ENCODE data around the gene ROR2. TPM values are rescaled to one million over a fixed set of nuclear protein-coding genes. Genes with fewer than 3 reads are reported as not detected.

ROR2 gene
- total RNA-seq, 2 donors from 2014 or later = 37.2 to 43.9 TPM

DNA sequence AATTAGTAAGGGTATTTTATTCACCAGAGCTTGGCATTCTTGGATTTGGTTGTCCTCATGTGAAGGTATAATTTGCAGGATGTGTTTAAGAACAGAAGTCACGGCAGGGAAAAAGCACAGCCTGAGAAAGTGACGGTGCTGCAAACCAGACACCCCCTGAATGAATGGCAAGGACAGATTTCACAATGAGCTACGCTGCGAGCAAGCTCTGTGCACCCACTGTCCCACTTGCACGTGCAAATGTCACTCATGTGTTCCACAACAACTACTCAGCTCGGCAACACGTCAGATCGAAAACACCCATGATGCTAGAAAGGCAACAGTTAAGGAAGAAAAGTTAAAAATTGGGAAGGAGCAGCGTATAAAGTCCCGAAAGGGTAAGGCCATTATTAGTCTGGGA lies 168.9 kb downstream of the ROR2 start:
- intact Hi-C loops (cut with DNase I) = no loop called here
- DNase-seq (ENCODE audit: low spot score) = no peak
- no peaks in the 10 kb centered on the region for H3K27me3 ChIP-seq (replicated peaks; ENCODE audit: insufficient read depth)
- 88% methylated on average over 10 of the region's 10 CpGs for WGBS
- no peaks in the 10 kb centered on the region for H3K36me3 ChIP-seq
- no peak overlapping the region for H3K4me3 ChIP-seq
- no peaks in the 10 kb centered on the region for H3K9me3 ChIP-seq
- peaks cover 10% of the 10 kb centered on the region for H3K4me1 ChIP-seq (replicated peaks)
- TF ChIP-seq POLR2A (IDR thresholded peaks at IDR 0.05) = no peak
- TF ChIP-seq, protein P1, sequence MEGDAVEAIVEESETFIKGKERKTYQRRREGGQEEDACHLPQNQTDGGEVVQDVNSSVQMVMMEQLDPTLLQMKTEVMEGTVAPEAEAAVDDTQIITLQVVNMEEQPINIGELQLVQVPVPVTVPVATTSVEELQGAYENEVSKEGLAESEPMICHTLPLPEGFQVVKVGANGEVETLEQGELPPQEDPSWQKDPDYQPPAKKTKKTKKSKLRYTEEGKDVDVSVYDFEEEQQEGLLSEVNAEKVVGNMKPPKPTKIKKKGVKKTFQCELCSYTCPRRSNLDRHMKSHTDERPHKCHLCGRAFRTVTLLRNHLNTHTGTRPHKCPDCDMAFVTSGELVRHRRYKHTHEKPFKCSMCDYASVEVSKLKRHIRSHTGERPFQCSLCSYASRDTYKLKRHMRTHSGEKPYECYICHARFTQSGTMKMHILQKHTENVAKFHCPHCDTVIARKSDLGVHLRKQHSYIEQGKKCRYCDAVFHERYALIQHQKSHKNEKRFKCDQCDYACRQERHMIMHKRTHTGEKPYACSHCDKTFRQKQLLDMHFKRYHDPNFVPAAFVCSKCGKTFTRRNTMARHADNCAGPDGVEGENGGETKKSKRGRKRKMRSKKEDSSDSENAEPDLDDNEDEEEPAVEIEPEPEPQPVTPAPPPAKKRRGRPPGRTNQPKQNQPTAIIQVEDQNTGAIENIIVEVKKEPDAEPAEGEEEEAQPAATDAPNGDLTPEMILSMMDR (IDR thresholded peaks at IDR 0.05) = no peak
- no peak for TF ChIP-seq POLR2AphosphoS5 (IDR thresholded peaks at IDR 0.05)
- no peak overlapping the region for H3K27ac ChIP-seq

- H3K27me3 ChIP-seq (replicated peaks; ENCODE audit: insufficient read depth) = no peaks in the 10 kb centered on the region
- 97% methylated on average over 10 of the region's 10 CpGs for WGBS
- TF ChIP-seq, protein P1 (IDR thresholded peaks at IDR 0.05) = no peak
- TF ChIP-seq POLR2AphosphoS5 (IDR thresholded peaks at IDR 0.05) = no peak
- TF ChIP-seq POLR2A (IDR thresholded peaks at IDR 0.05) = no peak
- intact Hi-C loops (cut with DNase I) = loop anchor here (5.0 kb wide), 1 partner anchor 59 kb away; no protein-coding TSS in a partner anchor
- H3K4me1 ChIP-seq (replicated peaks) = no peaks in the 10 kb centered on the region
- H3K36me3 ChIP-seq = no peaks in the 10 kb centered on the region
- no peaks in the 10 kb centered on the region for H3K9me3 ChIP-seq
- no peak overlapping the region for H3K27ac ChIP-seq
- DNase-seq (ENCODE audit: low spot score) = no peak
- H3K4me3 ChIP-seq = no peak overlapping the region
Measured at GRCh38 chr9:91778031-91778430, 172.0 kb downstream of the ROR2 start.

- no peaks in the 10 kb centered on the region for H3K9me3 ChIP-seq
- TF ChIP-seq POLR2AphosphoS5 (IDR thresholded peaks at IDR 0.05) (no peak), POLR2A (IDR thresholded peaks at IDR 0.05) (no peak)
- TF ChIP-seq, protein P1 (IDR thresholded peaks at IDR 0.05) = no peak
- no peaks in the 10 kb centered on the region for H3K27me3 ChIP-seq (replicated peaks; ENCODE audit: insufficient read depth)
- 76% methylated on average over 4 of the region's 4 CpGs for WGBS
- no peaks in the 10 kb centered on the region for H3K36me3 ChIP-seq
- no peak for DNase-seq (ENCODE audit: low spot score)
- intact Hi-C loops (cut with DNase I) = loop anchor here (5.0 kb wide), 1 partner anchor 60 kb away; no protein-coding TSS in a partner anchor
- no peaks in the 10 kb centered on the region for H3K4me1 ChIP-seq (replicated peaks)
- H3K27ac ChIP-seq = no peak overlapping the region
- H3K4me3 ChIP-seq = no peak overlapping the region
Measured at GRCh38 chr9:91777292-91777830, 172.7 kb downstream of the ROR2 start.

GRCh38 chr9:91776409-91777291 lies 173.4 kb downstream of the ROR2 start:
- Histone ChIP-seq H3K36me3 (no peaks in the 10 kb centered on the region), H3K27me3 (replicated peaks; ENCODE audit: insufficient read depth) (no peaks in the 10 kb centered on the region), H3K4me3 (no peak overlapping the region), H3K27ac (no peak overlapping the region), H3K4me1 (replicated peaks) (no peaks in the 10 kb centered on the region), H3K9me3 (no peaks in the 10 kb centered on the region)
- 73% methylated on average over 6 of the region's 6 CpGs for WGBS
- TF ChIP-seq POLR2AphosphoS5 (IDR thresholded peaks at IDR 0.05) = no peak
- TF ChIP-seq POLR2A (IDR thresholded peaks at IDR 0.05) = no peak
- TF ChIP-seq, protein P1 (IDR thresholded peaks at IDR 0.05) = no peak
- no peak for DNase-seq (ENCODE audit: low spot score)
- intact Hi-C loops (cut with DNase I) = loop anchor here (5.0 kb wide), 1 partner anchor 61 kb away; no protein-coding TSS in a partner anchor
